HFFc6 (cell line): ENCODE results near the gene ABCB4. TPM values are rescaled to one million over a fixed set of nuclear protein-coding genes. Genes with fewer than 3 reads are reported as not detected.

ENCODE experiments used
- DNase-seq: peaks from one replicate; pipeline ENCODE4 v3.0.0-alpha.2; 2018
- H3K27ac Mint-ChIP-seq: 2 replicates; pipeline ENCODE4 v1.8.0; 2020; ENCODE audit warnings: mild to moderate bottlenecking, mixed read lengths
- H3K27me3 Mint-ChIP-seq: 2 replicates; pipeline ENCODE4 v1.8.0; 2021; ENCODE audit warnings: mild to moderate bottlenecking, moderate library complexity, mixed read lengths; ENCODE audit not compliant: insufficient read depth
- H3K36me3 Mint-ChIP-seq: 2 replicates; pipeline ENCODE4 v1.8.0; 2021; ENCODE audit warnings: low read depth, mixed read lengths
- H3K4me1 Mint-ChIP-seq: 2 replicates; pipeline ENCODE4 v1.8.0; 2020; ENCODE audit warnings: low read depth, mixed read lengths
- H3K4me3 Mint-ChIP-seq: 2 replicates; pipeline ENCODE4 v1.8.0; 2020; ENCODE audit warnings: mild to moderate bottlenecking, moderate library complexity, mixed read lengths
- H3K9me3 Mint-ChIP-seq: 2 replicates; pipeline ENCODE4 v1.8.0; 2020; ENCODE audit warnings: mild to moderate bottlenecking, mixed read lengths
- total RNA-seq, 6 experiments: library from RNA; stranded (reverse); fragmentation: NEBNext Ultra II Directional; extraction: Animal tissue kit (Norgen Biotek cat#: 25700); gene quantifications; 2 replicates in 1 of 6; 3 replicates in 5 of 6; pipeline ENCODE4 v1.2.3, GENCODE V29; 2021
- TF ChIP-seq, protein P1 (sequence below): fragments of 200-600 bp; sonication (generic); IDR thresholded peaks from 2 replicates; pipeline ENCODE4 v1.5.0; 2021; ENCODE audit warnings: antibody characterized with exemption, mild to moderate bottlenecking

The ABCB4 gene
- total RNA-seq, 6 experiments from 2014 or later, result 0.06 TPM; not detected in 5

GRCh38 chr7:87512906-87513305 lies 37.4 kb upstream of the ABCB4 start:
- DNase-seq, result no peak

GRCh38 chr7:87511510-87511909 lies 36.0 kb upstream of the ABCB4 start:
- no peaks in the 10 kb centered on the region for H3K36me3 Mint-ChIP-seq
- no peaks in the 10 kb centered on the region for H3K4me1 Mint-ChIP-seq
- no peak overlapping the region for H3K27ac Mint-ChIP-seq

More at GRCh38 chr7:87512906-87513305, 37.4 kb upstream of the ABCB4 start:
- Mint-ChIP-seq H3K27ac (no peak overlapping the region), H3K4me3 (no peak overlapping the region), H3K9me3 (no peaks in the 10 kb centered on the region), H3K4me1 (no peaks in the 10 kb centered on the region; the same call in 1 of the 2 replicates), H3K27me3 (no peaks in the 10 kb centered on the region; the same call in none of the 2 replicates), H3K36me3 (no peaks in the 10 kb centered on the region)
- TF ChIP-seq, protein P1, sequence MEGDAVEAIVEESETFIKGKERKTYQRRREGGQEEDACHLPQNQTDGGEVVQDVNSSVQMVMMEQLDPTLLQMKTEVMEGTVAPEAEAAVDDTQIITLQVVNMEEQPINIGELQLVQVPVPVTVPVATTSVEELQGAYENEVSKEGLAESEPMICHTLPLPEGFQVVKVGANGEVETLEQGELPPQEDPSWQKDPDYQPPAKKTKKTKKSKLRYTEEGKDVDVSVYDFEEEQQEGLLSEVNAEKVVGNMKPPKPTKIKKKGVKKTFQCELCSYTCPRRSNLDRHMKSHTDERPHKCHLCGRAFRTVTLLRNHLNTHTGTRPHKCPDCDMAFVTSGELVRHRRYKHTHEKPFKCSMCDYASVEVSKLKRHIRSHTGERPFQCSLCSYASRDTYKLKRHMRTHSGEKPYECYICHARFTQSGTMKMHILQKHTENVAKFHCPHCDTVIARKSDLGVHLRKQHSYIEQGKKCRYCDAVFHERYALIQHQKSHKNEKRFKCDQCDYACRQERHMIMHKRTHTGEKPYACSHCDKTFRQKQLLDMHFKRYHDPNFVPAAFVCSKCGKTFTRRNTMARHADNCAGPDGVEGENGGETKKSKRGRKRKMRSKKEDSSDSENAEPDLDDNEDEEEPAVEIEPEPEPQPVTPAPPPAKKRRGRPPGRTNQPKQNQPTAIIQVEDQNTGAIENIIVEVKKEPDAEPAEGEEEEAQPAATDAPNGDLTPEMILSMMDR, result no peak

DNA sequence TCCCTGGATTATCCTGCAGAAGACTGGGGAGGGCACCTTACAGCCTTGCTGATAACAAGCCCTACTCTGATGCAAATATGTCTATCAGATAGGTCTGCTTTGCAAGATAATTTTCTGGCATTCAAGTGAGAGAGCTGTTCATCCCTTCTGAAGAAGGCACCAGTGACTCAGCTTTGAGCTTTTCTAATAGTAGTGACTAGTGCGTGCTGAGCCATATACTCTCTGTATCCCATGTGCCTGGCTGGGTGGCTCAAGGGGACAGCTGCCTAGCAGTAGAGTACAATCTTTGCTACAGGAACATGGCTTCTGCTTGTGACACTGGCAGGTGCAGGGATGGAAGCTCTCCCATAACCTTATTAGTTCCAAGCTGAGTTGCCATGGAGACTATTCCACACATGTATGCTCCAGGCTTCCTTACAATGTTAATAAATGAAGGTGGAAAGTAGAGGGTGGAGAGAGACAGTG lies 35.0 kb upstream of the ABCB4 start:
- Mint-ChIP-seq H3K4me1 (no peaks in the 10 kb centered on the region), H3K4me3 (no peak overlapping the region), H3K27me3 (no peaks in the 10 kb centered on the region; the same call in none of the 2 replicates), H3K27ac (no peak overlapping the region), H3K9me3 (no peaks in the 10 kb centered on the region), H3K36me3 (no peaks in the 10 kb centered on the region)
- TF ChIP-seq, protein P1, result no peak
- DNase-seq, result no peak

More at GRCh38 chr7:87511510-87511909, 36.0 kb upstream of the ABCB4 start:
- TF ChIP-seq, protein P1, result no peak
- Mint-ChIP-seq H3K4me3 (no peak overlapping the region), H3K9me3 (no peaks in the 10 kb centered on the region), H3K27me3 (no peaks in the 10 kb centered on the region; the same call in none of the 2 replicates)
- no peak for DNase-seq

- TF ChIP-seq, protein P1, result no peak; the same call in 1 of the 2 replicates
- H3K36me3 Mint-ChIP-seq, result no peaks in the 10 kb centered on the region
- no peaks in the 10 kb centered on the region for H3K4me1 Mint-ChIP-seq
- DNase-seq, result no peak
- no peak overlapping the region for H3K4me3 Mint-ChIP-seq
- no peaks in the 10 kb centered on the region for H3K9me3 Mint-ChIP-seq
- H3K27me3 Mint-ChIP-seq, result no peaks in the 10 kb centered on the region; the same call in 1 of the 2 replicates
- no peak overlapping the region for H3K27ac Mint-ChIP-seq
Observed at GRCh38 chr7:87507446-87507845, 32.0 kb upstream of the ABCB4 start.

GRCh38 chr7:87506246-87507180 lies 31.0 kb upstream of the ABCB4 start:
- TF ChIP-seq, protein P1, result peak; percentile 75
- H3K27ac Mint-ChIP-seq, result no peak overlapping the region
- H3K36me3 Mint-ChIP-seq, result no peaks in the 10 kb centered on the region
- no peaks in the 10 kb centered on the region for H3K9me3 Mint-ChIP-seq
- no peaks in the 10 kb centered on the region; the same call in 1 of the 2 replicates for H3K27me3 Mint-ChIP-seq
- no peaks in the 10 kb centered on the region for H3K4me1 Mint-ChIP-seq
- no peak overlapping the region for H3K4me3 Mint-ChIP-seq
- peak; percentile 11 for DNase-seq
